Gastroesophageal sphincter (tissue), 3 donors: ENCODE data around the gene GPBAR1.

Source experiments
- CTCF ChIP-seq, 4 experiments: fragments of 200-600 bp in 2 of 4; fragments of 450-650 bp in 2 of 4; sonication (generic) in 1 of 4; IDR thresholded peaks; one replicate each; pipeline ENCODE4 v1.5.1; 2017 to 2019; ENCODE audit warnings: antibody characterized with exemption in 4 of 4, mild to moderate bottlenecking in 2 of 4, moderate library complexity in 2 of 4
- EP300 ChIP-seq: sonication (generic); formaldehyde crosslinking; IDR thresholded peaks from one replicate; pipeline ENCODE4 v1.6.1; 2017; ENCODE audit warnings: antibody characterized with exemption, mild to moderate bottlenecking
- POLR2AphosphoS5 ChIP-seq: sonication (generic); formaldehyde crosslinking; IDR thresholded peaks from one replicate; pipeline ENCODE4 v1.6.1; 2017; ENCODE audit warnings: antibody characterized with exemption

DNA sequence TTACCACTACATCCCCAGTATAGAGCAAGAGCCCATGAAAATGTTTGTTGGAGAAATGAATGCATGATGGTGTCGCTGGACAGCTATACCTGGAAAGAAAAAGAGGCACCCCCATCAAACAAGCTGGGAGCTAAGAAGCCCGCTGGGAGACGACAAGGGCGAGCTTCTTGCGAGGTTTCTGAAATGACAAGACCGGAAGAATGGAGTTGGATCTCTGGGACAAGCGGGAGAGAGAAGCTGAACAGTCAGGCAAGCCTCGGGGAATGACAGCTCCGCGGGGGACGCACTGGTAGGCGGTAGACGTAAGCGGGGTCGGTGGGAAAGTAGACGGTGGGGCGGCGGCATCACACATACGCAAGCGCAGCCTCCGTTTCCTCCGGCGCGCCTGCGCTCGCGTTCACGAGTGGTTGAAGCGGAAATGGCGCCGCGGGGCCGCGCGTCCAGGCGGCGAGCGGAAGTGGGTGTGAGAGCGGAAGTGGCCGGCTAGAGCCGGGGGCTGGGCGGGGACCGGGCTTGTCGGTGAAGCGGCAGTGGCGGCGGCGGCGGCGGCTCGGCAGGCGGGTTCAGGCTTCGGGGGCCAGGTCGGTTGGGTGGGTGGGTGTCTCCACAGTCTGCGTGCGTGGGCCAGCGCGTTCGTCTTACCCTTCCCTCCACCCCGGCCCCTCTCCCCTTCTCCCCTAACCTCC lies 44.0 kb upstream of the GPBAR1 start, which contains the start of gene ARPC2:
- TF ChIP-seq CTCF (IDR thresholded peaks at IDR 0.05), result peak in 3 of 4 experiments; percentile 28 to 63 (median 60)
- peak; percentile 95 for TF ChIP-seq POLR2AphosphoS5
- TF ChIP-seq EP300, result no peak
